OCI-M1 (cell line): ENCODE data around the gene EMILIN1.
"Not testable (repeated sequence)": the region's sequence is repeated elsewhere in the genome, so short reads cannot be mapped to it uniquely, and the experiment has no call there.

Experiments used
- DNase-seq: peaks from one replicate; lab custom pipeline; 2025; lab: John Stamatoyannopoulos, UW

The EMILIN1 gene

DNA sequence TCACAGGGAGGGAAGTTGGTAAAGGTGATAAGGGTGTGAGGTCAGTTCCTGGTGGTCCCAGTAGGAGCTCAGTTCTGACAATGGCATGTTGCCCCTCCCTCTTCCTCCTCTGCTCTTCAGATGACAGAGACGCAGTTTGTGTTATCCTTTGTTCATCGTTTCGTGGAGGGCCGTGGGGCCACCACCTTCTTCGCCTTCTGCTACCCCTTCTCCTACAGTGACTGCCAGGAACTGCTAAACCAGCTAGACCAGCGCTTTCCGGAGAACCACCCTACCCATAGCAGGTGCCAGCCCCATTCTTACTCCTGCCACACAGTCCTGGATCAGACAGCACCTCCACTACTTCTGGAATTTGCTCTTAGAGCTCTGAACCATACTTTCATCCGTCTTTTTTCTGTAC, 24.6 kb upstream of the EMILIN1 start:
- no peak for DNase-seq

GRCh38 chr2:27054721-27055120, 23.7 kb upstream of the EMILIN1 start:
- no peak for DNase-seq

DNA sequence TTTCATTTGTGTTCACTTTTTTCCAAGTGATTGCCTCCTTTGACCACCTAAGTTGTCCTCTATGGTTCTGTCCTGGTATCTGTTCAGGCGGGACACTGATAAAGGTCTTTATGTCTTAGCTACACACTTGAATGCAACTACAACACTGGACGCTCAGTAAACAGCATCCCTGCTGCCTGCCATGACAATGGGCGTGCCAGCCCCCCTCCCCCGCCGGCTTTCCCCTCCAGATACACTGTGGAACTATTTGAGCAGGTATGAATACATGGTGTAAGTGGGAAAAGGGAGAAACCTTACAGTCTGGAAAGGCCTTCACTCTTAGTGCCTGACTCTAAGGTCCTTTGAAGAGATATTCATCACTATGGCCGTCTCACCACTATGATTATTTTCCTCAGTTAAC, 21.2 kb upstream of the EMILIN1 start:
- no peak for DNase-seq

DNA sequence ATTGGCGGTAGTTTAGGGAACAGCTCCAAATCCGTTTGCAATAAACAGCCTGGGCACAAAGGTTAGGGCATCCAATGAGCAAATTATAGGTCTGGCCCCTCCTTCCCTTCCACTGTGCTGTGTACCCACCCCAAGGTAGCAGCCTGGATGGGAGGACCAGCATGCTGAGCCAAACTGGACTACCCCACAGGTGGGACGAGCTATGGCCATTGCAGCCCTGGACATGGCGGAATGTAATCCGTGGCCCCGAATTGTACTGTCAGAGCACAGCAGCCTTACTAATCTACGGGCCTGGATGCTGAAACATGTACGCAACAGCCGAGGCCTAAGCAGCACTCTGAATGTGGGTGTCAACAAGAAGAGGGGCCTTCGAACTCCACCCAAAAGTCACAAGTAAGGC, 20.2 kb upstream of the EMILIN1 start:
- DNase-seq, result no peak

GRCh38 chr2:27059141-27059820, 19.1 kb upstream of the EMILIN1 start:
- no peak for DNase-seq

- DNase-seq, result no peak
Measured at GRCh38 chr2:27060323-27060722, 18.1 kb upstream of the EMILIN1 start.

DNA sequence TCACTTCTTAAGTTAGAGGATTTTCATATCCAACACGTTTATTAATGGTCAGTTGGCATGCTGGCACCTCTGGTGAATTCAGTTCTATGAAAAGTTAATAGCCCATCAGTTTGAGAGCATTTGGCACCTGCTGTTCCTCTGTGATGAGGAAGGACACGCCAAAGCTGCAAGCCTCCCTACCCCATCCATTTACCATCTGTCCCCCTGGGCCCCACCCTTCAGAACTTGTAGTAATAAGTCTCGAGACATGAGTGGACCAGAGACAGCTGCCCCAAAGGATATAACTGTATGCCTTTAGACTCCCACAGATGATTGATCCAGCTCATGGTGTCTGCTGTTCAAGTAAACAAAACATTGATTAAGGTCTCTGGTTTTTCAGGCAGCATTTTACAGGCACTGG, 13.3 kb upstream of the EMILIN1 start:
- no peak for DNase-seq

DNA sequence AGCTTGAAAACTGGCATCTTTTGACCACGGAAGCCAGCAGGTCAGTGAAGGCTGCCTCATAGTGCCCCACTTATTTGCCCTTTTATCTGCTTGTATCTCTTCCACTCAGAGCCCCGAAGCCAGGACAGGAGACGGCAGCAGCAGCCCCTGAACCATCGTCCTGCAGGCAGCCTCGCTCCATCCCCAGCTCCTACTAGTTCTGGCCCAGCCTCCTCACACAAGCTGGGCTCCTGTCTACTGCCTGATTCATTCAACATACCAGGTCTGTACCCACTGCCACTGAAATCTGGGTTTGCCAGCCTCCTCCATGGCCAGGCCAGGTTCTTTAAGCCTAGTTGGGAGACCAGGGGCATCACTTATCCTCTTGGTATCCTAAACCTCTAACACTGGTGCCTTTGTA, 11.0 kb upstream of the EMILIN1 start:
- no peak for DNase-seq

DNA sequence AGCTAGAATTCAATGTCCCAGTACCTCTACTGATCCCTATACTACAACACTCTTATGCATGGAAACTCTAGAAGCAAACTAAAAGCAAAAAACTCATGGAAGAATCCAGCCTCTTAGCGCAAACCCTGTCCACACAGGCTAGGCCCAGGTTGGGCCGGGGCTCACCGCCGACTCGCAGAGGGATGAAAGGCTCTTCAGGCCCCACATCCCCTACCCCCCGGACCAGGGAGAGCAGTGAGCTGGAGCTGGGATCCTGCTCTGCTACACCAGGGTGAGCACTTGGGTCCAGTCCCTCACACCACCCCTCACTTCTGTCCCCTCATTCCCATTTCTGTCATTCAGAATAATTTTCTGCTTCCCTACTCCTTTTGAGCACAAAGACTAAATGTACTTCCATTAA, 9.0 kb upstream of the EMILIN1 start:
- DNase-seq, result no peak

GRCh38 chr2:27069961-27070618, 8.3 kb upstream of the EMILIN1 start:
- DNase-seq, result no peak

DNA sequence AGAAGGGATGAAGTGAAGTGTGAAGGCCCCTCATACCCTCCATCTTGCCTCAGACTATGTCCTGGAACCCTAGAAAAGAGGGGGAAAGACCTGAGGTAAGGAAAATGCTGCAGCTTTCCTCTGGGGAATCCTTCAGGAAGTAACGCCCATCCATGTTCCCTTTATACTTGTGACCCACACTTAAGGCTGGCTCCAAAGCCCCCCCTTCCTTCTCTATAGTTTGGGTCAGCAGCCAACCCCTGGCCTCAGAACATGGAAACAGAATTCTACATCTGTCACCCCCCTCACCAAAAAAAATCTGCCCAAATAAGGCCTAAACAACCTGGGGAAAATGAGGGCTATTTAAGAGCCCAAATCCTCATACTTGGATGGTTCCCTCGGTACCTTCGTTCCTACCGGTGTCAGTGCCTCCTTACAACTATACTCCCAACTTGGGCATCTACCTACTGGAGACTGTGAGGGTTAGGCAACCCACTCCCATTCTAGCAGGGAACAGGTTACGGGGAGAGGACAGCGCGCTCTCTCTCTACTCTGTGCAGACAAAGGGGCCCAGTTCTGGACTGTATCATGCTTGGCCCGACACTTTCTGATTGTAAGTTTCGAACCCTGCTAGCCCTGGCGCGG, 7.7 kb upstream of the EMILIN1 start:
- DNase-seq, result no peak

- peak; percentile 97 for DNase-seq
Measured at GRCh38 chr2:27071277-27071989, 7.0 kb upstream of the EMILIN1 start, which contains the start of gene OST4. Gene OST4 (minus strand): TSS chr2:27071654.

GRCh38 chr2:27071990-27072830, 6.2 kb upstream of the EMILIN1 start:
- DNase-seq, result peak; percentile 58

DNA sequence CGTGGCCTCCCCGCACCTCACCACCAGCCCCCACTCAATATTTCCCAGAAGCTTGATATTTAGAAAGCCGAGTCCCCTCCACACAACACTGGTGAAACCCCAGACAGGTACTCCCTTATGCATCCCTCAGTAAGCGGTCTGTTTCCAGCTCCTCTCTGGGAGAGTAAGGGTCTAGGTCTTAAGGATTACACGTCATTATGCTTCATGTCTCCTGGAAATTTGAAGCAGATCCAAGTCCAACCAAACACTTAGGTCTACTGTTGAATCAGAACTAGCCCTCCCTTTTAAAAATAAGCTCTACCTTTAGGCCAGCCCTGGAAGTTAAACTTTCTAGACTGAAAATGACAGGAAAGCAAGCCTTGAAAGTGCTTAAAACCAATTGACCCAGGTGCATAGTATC, 5.5 kb upstream of the EMILIN1 start:
- no peak for DNase-seq

- DNase-seq, result peak; percentile 35
Measured at GRCh38 chr2:27073782-27074181, 4.6 kb upstream of the EMILIN1 start.

- peak; percentile 33 for DNase-seq
Measured at GRCh38 chr2:27074738-27075565, 3.5 kb upstream of the EMILIN1 start.

GRCh38 chr2:27075566-27075871, 2.9 kb upstream of the EMILIN1 start:
- DNase-seq, result not testable (repeated sequence)

- no peak for DNase-seq
Measured at GRCh38 chr2:27076323-27076722, 2.1 kb upstream of the EMILIN1 start.

- DNase-seq, result no peak
Measured at GRCh38 chr2:27077231-27077630, 1.2 kb upstream of the EMILIN1 start.

- DNase-seq, result no peak
Measured at GRCh38 chr2:27079233-27080139, 1.1 kb downstream of the EMILIN1 start.
